ENCODE measurements around the gene FBXO9.

- TF ChIP-seq POLR2AphosphoS5 (IDR thresholded peaks at IDR 0.05; ENCODE audit: low read depth, low read length) (no peak), TAF1 (IDR thresholded peaks at IDR 0.05; ENCODE audit: borderline replicate concordance, insufficient read depth, low read length) (no peak), SIN3A (IDR thresholded peaks at IDR 0.05; ENCODE audit: borderline replicate concordance, insufficient read depth, low read length) (no peak), REST (IDR thresholded peaks at IDR 0.05; ENCODE audit: insufficient read depth in 1 of 2, low read depth in 2 of 2, low read length in 2 of 2) (no peak), FOXP2 (optimal IDR thresholded peaks at IDR 0.05; ENCODE audit: borderline replicate concordance, extremely low read depth, extremely low read length, insufficient read depth) (no peak)
Observed at GRCh38 chr6:53059648-53060589, 5.3 kb upstream of the FBXO9 start.

Measured in PFSK-1 (cell line).